ENCODE data around the gene MRPL11.

Gene MRPL11

DNA sequence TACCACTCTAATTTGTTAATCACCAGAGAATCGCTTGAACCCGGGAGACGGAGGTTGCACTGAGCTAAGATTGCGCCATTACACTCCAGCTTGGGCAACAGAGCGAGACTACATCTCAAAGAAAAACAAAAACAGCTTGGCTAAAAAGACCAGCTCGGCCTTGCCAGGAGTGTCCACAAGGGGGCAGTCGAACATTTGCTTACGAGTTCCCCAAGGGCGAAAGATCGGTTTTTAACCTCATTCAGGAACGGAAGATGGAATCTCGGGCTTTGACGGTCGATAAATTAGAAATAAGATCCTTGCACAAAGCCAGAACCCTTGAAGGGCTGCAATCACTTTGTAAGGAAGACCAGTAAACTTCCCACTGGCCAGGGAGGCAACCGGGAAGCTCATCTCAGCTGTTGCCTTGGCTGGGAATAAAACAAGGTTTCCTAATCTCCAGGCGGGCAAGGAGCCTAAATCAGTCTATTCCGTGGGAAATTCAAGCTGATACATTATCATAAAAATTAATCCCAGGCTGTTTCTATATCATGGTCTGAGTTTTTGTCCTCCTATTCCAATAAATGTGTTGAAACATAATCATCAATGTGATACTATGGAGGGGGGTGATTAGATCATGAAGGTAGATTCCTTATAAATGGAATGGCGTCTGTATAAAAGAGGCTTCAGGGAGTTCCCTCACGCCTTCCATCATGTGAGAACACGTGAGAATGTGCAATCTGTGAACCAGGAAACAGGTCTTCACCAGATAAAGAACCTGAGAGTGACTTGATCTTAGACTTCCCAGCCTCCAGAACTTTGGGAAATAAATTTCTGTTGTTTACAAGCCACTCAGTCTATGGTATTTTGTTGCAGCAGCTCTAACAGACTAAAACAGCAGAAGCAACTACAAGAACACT, 52.2 kb downstream of the MRPL11 start:
- DNase-seq: peak; percentile 83

Measured in CD4-positive, alpha-beta T cell treated with Interleukin-12 subunit alpha and Interleukin-12 subunit beta, for 1 hour (primary cell).